GM18526 (cell line): ENCODE measurements around the gene MAPK9.

Experiments
- POLR2A ChIP-seq: IDR thresholded peaks from 3 replicates; pipeline ENCODE4 v1.6.1; 2011; ENCODE audit not compliant: insufficient read length; ENCODE audit errors: extremely low read depth

Gene MAPK9

DNA sequence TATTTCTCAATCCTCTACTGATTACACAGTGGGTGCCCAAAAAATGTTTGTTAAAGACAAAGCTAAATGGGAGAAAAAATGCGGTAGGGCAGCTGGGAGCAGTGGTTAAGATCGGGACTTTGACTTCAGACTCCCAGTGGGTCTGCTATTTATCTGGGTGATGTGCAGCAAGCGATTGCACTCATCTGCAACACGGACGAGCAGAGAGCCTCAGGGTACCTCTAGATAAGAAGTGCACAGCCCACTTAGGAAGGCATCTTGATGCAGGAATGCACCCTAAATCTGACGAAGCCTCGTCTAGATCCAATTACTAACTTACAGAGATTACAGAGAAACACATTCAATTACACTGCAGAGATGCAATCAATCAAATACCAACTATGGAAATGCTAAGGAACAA is 4.0 kb downstream of the MAPK9 start:
- no peak for TF ChIP-seq POLR2A

DNA sequence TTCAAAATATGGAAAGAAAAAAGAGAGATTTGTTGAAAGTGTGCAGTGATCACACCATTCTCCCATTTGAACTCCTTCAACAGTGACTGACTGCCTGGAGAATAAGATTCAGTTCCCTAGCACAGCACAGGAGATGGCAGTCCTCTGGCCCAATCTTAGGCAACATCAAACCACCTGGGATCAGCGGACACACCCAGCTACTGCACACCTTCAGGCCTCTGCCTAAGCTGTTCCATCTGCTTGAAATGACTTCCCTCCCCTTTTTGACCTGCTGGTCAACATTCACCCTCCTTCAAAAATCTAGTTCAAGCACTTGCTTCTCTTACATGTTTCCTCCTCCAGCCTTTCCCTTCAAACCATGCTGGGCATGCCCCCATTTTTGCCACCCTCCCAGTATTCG is 4.5 kb downstream of the MAPK9 start:
- no peak for TF ChIP-seq POLR2A

DNA sequence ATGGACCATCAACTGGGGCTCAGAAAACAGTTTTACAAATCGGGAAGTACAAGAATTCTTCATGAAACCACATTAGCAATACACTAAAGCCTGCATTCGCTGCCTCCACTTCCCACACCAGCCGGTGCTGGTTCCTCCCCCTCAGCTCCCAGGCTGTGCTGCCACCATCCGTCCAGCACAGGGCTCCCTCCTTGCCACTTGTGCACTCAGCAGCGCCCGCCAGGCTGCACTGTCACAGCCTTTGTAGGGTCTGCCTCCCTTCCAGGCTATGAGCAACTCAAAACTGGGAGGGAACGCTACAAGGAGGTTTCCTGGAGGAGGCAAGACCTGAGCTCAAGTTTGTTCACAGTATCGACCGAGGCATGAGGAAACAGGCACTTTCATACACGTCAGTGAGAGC is 7.7 kb downstream of the MAPK9 start:
- TF ChIP-seq POLR2A: no peak

DNA sequence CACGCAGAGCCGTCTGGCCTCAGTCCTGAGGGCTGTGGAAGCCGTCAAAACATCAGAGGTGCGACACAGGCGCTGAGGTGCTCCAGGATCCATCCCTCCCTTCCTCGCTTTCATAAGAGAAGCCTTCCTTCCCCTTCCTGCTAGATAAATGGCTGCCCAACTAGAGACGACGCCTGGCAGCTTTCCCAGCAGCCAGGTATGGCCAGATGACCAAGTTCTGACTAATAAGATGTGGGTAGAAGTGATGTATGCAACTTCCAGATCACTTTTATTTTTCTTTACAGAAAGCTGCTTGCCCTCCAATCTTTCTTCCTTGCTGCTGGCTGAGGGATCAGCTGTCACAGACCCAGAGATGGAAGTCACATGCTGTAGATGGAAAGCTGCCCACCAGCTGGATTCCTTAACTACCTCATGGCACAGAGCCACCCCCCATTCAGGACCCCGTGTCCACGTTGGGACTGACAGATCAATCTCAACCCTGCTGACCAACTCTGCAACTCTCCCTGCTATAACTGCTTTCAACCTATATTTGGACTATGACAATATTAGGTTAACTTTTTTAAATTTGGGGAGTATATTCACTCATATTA is 8.8 kb downstream of the MAPK9 start:
- TF ChIP-seq POLR2A: no peak

DNA sequence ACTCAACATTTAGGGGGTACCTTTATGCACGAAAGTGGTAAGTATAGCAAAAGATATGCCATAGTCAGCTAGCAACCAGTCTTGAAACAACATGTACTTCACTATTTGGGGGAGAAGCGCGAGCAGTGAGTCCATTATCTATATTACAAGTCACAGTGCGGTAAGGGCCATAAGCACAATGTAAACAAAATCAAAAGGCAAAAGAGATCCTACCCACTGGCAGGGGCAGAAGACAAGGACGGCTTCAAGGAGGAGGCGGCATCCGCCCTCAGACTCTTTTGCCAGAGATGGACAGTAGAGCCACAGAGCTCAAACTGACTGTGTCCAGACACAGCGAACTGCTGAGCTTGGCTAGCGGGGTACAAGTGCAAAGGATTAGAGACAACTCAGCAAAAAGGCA is 9.6 kb downstream of the MAPK9 start:
- TF ChIP-seq POLR2A: no peak

DNA sequence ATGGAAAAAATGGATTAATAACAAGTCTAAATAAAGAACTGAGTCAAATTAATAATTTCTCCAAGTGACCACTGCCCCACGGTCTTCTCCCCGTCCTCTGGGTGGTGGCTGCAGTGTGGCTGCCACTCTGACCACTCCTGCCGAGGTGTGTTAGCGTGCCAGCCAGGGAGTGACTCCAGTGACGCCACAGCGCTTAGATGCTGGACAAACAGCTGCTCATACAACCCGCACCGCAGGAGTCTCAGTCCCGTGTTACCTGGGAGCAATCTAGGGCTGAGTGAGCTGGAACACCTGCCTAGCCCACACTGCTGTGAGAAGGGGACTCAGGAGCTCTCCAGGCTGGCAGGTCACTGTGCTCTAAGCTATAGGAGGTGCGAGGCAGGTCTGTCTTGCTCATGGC is 10.2 kb downstream of the MAPK9 start:
- no peak for TF ChIP-seq POLR2A

DNA sequence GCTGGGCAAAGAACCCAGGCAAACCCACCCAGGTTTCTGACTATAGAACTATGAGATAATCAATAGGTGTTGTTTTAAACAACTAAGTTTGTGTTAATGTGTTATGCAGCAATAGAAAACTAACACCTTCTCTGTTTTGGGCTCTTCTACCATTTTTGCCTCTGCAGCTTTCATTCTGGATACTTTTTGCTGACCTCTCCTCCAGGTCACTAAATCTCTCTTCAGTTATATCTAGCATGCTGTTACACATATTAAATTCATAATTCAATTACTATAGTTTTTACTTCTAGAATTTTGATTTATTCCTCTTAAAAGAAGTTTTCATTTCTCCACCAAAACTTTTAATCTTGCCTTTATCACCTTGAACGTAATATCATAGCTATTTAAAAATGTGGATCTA is 17.2 kb downstream of the MAPK9 start:
- no peak for TF ChIP-seq POLR2A

DNA sequence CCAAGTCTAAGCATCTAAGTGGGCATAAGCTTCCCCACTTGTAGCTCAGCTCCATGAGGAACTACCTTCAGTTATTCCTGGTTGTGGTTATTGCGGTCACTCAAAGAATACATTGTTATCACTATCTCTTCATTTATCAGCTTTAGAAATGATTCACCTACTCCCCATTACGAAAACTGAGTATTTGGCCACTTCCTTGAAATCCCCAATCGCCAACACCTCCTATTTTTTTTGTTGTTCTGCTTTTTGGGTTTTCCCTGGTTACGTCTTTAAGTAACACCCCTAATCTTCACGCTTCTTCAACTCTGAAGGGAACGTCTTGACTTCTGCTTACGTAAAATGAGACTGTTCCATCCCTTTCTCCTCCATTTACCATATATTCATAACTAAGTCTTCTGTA is 20.7 kb downstream of the MAPK9 start:
- no peak for TF ChIP-seq POLR2A

DNA sequence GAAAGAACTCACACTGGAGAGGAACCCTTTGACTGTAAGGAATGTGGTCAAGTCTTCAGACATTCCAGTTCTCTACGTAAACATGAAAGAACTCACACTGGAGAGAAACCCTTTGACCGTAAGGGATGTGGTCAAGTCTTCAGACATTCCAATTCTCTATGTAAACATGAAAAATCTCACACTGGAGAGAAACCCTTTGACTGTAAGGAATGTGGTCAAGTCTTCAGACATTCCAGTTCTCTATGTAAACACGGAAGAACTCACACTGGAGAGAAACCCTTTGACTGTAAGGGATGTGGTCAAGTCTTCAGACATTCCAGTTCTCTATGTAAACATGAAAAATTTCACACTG is 32.6 kb downstream of the MAPK9 start:
- TF ChIP-seq POLR2A: no peak

DNA sequence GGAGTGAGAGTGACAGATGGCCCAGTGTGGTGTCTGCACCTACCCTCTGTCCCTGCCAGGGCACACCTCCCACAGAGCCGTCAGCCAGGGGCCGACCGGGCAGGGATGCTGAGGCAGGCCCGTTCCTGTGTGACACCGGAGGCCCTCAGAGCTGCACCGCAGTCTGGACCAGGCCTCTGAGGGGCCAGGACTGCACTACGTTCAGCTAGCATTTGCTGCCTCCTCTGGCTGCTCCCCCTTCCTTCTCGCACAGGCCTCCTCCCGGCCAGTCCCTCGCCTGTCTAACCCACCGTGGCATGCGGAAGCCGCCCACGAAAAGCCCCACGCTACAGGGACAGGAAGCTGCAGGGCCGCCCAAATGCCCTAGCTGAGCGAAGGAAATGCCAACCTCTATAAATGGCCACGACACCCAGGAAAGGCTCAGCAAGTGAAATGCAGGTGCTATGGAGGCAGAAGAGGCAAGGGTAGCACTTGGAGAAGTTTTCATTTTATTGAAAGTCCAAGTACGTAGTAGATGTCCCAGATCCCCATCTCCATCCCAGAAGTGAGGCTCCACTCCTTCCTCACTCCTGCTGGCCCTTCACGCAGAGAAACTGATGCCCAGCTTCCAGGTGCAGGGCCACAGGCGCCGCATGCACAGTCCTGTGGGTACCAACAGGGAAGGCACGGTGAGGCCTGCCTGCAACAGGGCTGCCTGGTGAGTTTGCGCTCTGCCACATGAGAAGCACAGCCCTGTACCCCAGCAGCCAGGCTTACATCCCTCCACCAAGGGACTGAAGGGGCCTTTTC is 38.7 kb downstream of the MAPK9 start:
- TF ChIP-seq POLR2A: no peak

DNA sequence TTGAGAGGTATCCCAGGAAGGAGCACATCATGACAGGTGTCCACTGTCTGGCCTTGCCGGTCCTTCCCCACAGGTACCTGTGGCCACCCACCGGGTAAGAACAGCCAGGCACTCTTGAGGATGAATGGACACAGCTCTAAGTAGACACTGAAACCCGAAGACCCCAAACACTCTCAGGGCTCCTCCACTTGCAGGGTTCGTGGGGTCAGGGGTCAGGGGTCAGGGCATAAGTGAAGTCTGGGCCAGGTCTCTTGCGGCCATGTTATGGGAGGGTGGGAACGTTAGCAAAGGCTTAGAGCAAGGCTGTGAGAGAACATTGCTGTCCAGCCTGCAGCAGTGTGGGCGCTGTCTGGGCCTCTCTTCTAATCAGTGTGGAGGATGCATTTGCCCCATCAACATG is 40.0 kb downstream of the MAPK9 start:
- TF ChIP-seq POLR2A: no peak

DNA sequence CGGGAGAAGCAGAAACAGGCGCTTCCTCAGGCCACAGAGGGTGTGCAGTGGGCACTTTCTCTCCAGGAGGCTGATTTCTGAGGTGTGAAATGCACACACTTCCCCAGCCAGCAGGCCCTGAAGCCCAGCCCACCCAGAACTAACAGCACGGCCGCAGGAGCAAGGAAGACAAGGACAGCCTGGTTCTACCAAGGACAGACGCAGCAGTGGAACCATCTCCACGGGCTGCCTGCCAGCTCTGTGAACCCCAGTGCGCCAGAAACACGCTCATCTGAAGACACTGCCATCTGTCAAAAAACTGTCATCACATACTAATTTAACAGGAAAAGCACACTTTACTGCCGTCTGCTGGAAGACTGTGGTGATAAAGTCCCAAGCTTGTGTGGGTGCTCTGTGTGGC is 40.7 kb downstream of the MAPK9 start:
- TF ChIP-seq POLR2A: no peak

DNA sequence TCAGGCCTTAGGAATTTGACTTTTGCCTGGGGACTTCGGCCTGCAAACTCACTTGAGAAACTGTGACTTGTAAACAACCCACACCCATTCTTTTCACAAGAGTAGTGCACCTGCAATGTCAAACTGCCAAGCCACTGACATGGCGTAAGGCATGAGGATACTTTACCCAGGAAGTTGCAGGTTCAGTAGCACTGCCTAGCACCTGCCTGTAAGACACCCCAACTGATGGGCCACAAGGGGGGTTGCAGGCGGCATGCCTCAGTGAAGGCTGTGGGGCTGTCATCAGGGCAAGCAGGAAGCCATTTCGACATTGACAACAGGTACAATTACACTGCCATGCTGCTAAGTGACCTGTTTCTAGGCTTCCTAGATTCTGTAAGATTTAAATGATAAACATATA is 41.6 kb downstream of the MAPK9 start:
- TF ChIP-seq POLR2A: no peak

DNA sequence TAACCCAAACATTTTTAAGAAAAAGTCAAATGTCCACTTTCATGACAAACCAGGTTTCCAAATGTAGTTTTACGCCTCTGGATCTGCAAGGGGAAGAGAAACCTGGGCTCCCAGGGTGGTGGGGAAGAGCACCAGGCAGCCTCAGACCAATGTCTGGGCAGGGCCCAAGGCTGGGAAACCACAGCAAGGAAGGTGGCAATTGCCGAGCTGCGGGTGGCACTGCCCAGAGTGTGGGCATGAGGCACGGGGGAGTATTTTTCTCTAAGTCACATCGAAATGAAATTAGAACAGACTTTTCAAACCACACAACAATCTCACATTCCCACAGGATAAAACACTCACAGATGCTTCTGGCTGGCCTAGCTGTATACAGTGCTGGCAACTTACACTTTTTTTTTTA is 50.3 kb downstream of the MAPK9 start:
- no peak for TF ChIP-seq POLR2A

DNA sequence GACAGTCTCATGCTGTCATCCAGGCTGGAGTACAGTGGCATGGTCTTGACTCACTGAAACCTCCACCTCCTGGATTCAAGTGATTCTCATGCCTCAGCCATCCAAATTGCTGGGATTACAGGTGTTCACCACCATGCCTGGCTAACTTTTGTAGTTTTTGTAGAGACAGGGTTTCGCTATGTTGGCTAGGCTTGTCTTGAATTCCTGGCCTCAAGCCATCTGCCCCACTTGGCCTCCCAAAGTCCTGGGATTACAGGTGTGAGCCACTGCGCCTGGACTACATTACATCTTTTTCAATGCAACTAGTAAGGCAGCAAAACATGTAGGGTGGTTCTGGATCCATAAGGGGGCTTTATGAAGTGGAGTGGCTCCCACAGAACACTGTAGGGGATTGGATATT is 53.3 kb downstream of the MAPK9 start:
- no peak for TF ChIP-seq POLR2A

DNA sequence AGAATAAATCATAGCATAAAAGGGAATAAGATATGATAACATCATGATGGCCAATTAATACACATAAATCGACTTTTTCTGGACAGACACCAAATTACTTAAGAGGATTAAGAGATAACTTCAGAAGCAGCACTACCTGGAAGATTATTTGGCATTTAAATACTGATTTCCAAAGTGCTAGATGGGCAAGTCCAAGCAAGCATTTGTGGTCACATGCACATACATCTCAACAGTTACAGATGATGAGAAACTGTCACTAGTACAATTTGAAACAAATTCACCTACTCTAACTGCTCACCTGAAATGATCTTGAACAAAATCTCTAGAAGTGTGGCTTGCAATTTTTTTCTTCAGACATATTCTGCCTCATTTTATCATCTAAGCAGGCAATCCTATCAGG is 56.0 kb downstream of the MAPK9 start:
- TF ChIP-seq POLR2A: no peak

DNA sequence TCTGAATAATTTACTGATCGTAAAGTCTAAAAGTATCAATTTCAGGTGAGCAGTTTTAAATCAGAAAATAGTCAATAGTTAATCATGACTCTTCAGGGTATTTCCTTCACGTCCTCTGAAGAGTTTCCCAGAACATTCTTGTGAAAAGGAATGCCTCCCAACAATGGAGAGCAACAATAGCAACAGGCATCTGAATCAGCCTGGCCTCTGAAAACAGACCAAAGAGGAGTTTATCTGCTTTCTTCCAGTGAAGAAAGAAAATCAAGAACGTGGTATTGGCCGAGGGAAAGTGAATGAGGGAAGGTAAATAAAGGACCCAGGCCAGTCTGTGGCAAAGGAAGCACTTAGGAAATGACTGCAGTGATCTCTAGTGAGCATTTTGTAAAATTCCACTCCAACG is 56.8 kb downstream of the MAPK9 start:
- TF ChIP-seq POLR2A: no peak
